Stimulated activated CD4-positive, alpha-beta T cell treated with anti-CD3 and anti-CD28 coated beads, TNF-alpha, amount 100 ng/mL, for 4 hours (primary cell): ENCODE measurements around the gene ULK4.

Experiments used
- DNase-seq, 3 experiments: peaks; one replicate each; pipeline ENCODE4 v3.0.0-alpha.2; 2020; ENCODE audit warnings: low read depth in 3 of 3

Gene ULK4

GRCh38 chr3:41362638-41363559 is 599.0 kb downstream of the ULK4 start:
- DNase-seq, result no peak

- DNase-seq, result no peak
Observed at GRCh38 chr3:41357271-41357670, 604.6 kb downstream of the ULK4 start.

- no peak for DNase-seq
Observed at GRCh38 chr3:41356775-41357174, 605.1 kb downstream of the ULK4 start.

GRCh38 chr3:41352510-41352909 is 609.4 kb downstream of the ULK4 start:
- DNase-seq, result no peak

GRCh38 chr3:41350441-41350840 is 611.5 kb downstream of the ULK4 start:
- no peak for DNase-seq

GRCh38 chr3:41348401-41348800 is 613.5 kb downstream of the ULK4 start:
- DNase-seq, result no peak

- DNase-seq, result no peak
Observed at GRCh38 chr3:41346698-41347270, 615.1 kb downstream of the ULK4 start.

GRCh38 chr3:41345788-41346187 is 616.1 kb downstream of the ULK4 start:
- DNase-seq, result no peak

GRCh38 chr3:41339758-41340157 is 622.1 kb downstream of the ULK4 start:
- no peak for DNase-seq

- DNase-seq, result no peak
Observed at GRCh38 chr3:41338276-41338675, 623.6 kb downstream of the ULK4 start.

GRCh38 chr3:41334426-41334825 is 627.5 kb downstream of the ULK4 start:
- no peak for DNase-seq

- no peak for DNase-seq
Observed at GRCh38 chr3:41331041-41331440, 630.9 kb downstream of the ULK4 start.

- DNase-seq, result no peak
Observed at GRCh38 chr3:41330465-41330864, 631.4 kb downstream of the ULK4 start.

GRCh38 chr3:41329881-41330280 is 632.0 kb downstream of the ULK4 start:
- DNase-seq, result no peak

- no peak for DNase-seq
Observed at GRCh38 chr3:41328926-41329325, 633.0 kb downstream of the ULK4 start.

GRCh38 chr3:41327718-41328117 is 634.2 kb downstream of the ULK4 start:
- no peak for DNase-seq

GRCh38 chr3:41324156-41324475 is 637.8 kb downstream of the ULK4 start:
- DNase-seq, result no peak

GRCh38 chr3:41323467-41324155 is 638.3 kb downstream of the ULK4 start:
- DNase-seq, result no peak

GRCh38 chr3:41321642-41321980 is 640.3 kb downstream of the ULK4 start:
- no peak for DNase-seq

GRCh38 chr3:41320953-41321641 is 640.8 kb downstream of the ULK4 start:
- no peak for DNase-seq

GRCh38 chr3:41318520-41318919 is 643.4 kb downstream of the ULK4 start:
- no peak for DNase-seq

- no peak for DNase-seq
Observed at GRCh38 chr3:41317718-41318117, 644.2 kb downstream of the ULK4 start.
